Endothelial cell of umbilical vein (primary cell): Measurements from ENCODE around the gene KCNG2. TPM values are rescaled to one million over a fixed set of nuclear protein-coding genes. Genes with fewer than 3 reads are reported as not detected.

Experiments
- BruUV-seq: library from RNA; stranded (reverse); fragments of 400-500 nt; replicated peaks from 2 replicates; lab custom pipeline; 2021; lab: Mats Ljungman, UMichigan
- CTCF ChIA-PET: fragments of 300-600, 350-600 bp; sonication (Branson Sonifier 250); formaldehyde crosslinking; loops from one replicate; lab custom pipeline; 2021; ENCODE audit warnings: antibody characterized with exemption, inconsistent platforms; lab: Charles Lee
- POLR2A ChIA-PET: fragments of 300-600, 350-600 bp; sonication (Branson Sonifier 250); formaldehyde crosslinking; loops from one replicate; lab custom pipeline; 2021; ENCODE audit warnings: antibody characterized with exemption, inconsistent platforms; lab: Charles Lee
- DNase-seq: peaks from one replicate; pipeline ENCODE4 v3.0.0-alpha.2; 2011; ENCODE audit warnings: low read depth, low spot score
- FAIRE-seq: peaks from 2 replicates; lab custom pipeline; 2011; peaks lifted over from hg19 to GRCh38; lab: Jason Lieb, UNC
- H2AFZ ChIP-seq: 2 replicates; pipeline ENCODE4 v1.6.0; 2012; ENCODE audit warnings: low read depth, low read length, control low read depth, inconsistent platforms
- H3K27ac ChIP-seq: 2 replicates; pipeline ENCODE4 v1.5.1; 2011; ENCODE audit warnings: low read depth, mild to moderate bottlenecking, control low read depth, low read length, moderate library complexity; ENCODE audit not compliant: insufficient read depth
- H3K27me3 ChIP-seq, 2 experiments: 2 replicates each; pipeline versions ENCODE4 v1.6.0 to v1.6.1; 2011; ENCODE audit warnings: low read length in 2 of 2, mixed read lengths in 1 of 2; ENCODE audit not compliant: control insufficient read depth in 2 of 2, insufficient read depth in 2 of 2
- H3K36me3 ChIP-seq, 2 experiments: 2 replicates in 1 of 2; 3 replicates in 1 of 2; pipeline ENCODE4 v1.5.1; 2011; ENCODE audit warnings: low read length in 2 of 2, mild to moderate bottlenecking in 1 of 2, moderate library complexity in 1 of 2; ENCODE audit not compliant: control insufficient read depth in 2 of 2, insufficient read depth in 2 of 2; ENCODE audit errors: extremely low read depth in 1 of 2
- H3K4me1 ChIP-seq: 3 replicates; pipeline ENCODE4 v1.5.1; 2011; ENCODE audit warnings: mild to moderate bottlenecking, low read length; ENCODE audit not compliant: control insufficient read depth, insufficient read depth; ENCODE audit errors: extremely low read depth
- H3K4me2 ChIP-seq: 2 replicates; pipeline ENCODE4 v1.6.1; 2011; ENCODE audit warnings: low read length, control low read depth, mixed read lengths; ENCODE audit not compliant: insufficient read depth
- H3K4me3 ChIP-seq, 3 experiments: fragments of 200-600 bp in 1 of 3; sonication (generic), shearing (Covaris generic) in 1 of 3; replicated peaks in 1 of 3; 2 replicates each; pipeline ENCODE4 v1.5.1; 2011 to 2016; ENCODE audit warnings: control low read depth in 3 of 3, low read length in 3 of 3, mild to moderate bottlenecking in 2 of 3, inconsistent platforms in 1 of 3, low read depth in 1 of 3, moderate library complexity in 1 of 3; ENCODE audit not compliant: insufficient read depth in 1 of 3
- H3K79me2 ChIP-seq: 2 replicates; pipeline ENCODE4 v1.6.0; 2012; ENCODE audit warnings: low read length, inconsistent platforms; ENCODE audit not compliant: control insufficient read depth, insufficient read depth
- H3K9ac ChIP-seq: replicated peaks from 2 replicates; pipeline ENCODE3; 2011; ENCODE audit warnings: low read length, control low read depth; ENCODE audit not compliant: insufficient read depth; ENCODE audit errors: extremely low read depth
- H3K9me1 ChIP-seq: replicated peaks from 3 replicates; pipeline ENCODE4 v1.6.0; 2011; ENCODE audit warnings: mild to moderate bottlenecking, low read length; ENCODE audit not compliant: control insufficient read depth, insufficient read depth; ENCODE audit errors: extremely low read depth
- H3K9me3 ChIP-seq: replicated peaks from 2 replicates; pipeline ENCODE4 v1.5.1; 2012; ENCODE audit warnings: low read length, inconsistent platforms; ENCODE audit not compliant: control insufficient read depth, insufficient read depth
- H4K20me1 ChIP-seq: replicated peaks from 2 replicates; pipeline ENCODE3; 2011; ENCODE audit warnings: mild to moderate bottlenecking, low read length; ENCODE audit not compliant: control insufficient read depth, insufficient read depth; ENCODE audit errors: extremely low read depth
- CTCF ChIP-seq, 2 donors: IDR thresholded peaks; 1 replicate in 1 of 2; 2 replicates in 1 of 2; pipeline ENCODE4 v1.5.1; 2011; ENCODE audit warnings: low read length in 2 of 2, mild to moderate bottlenecking in 2 of 2, moderate library complexity in 2 of 2, control low read depth in 1 of 2, inconsistent platforms in 1 of 2, low read depth in 1 of 2; ENCODE audit not compliant: insufficient read depth in 1 of 2; ENCODE audit errors: extremely low read depth in 1 of 2
- FOS ChIP-seq: IDR thresholded peaks from 2 replicates; pipeline ENCODE4 v1.6.1; 2011; ENCODE audit warnings: mild to moderate bottlenecking, low read length, moderate library complexity, borderline replicate concordance; ENCODE audit not compliant: insufficient read depth
- GATA2 ChIP-seq: IDR thresholded peaks from 2 replicates; pipeline ENCODE4 v1.7.0; 2011; ENCODE audit warnings: low read depth, mild to moderate bottlenecking, moderate library complexity, mixed read lengths, low read length; ENCODE audit not compliant: insufficient read length, insufficient read depth
- JUN ChIP-seq: IDR thresholded peaks from 2 replicates; pipeline ENCODE4 v1.6.1; 2011; ENCODE audit warnings: borderline replicate concordance, low read depth; ENCODE audit not compliant: insufficient read length, insufficient read depth
- MAX ChIP-seq: IDR thresholded peaks from 2 replicates; pipeline ENCODE4 v1.6.1; 2011; ENCODE audit not compliant: insufficient read depth, insufficient read length
- MYC ChIP-seq: IDR thresholded peaks from one replicate; pipeline ENCODE4 v1.6.1; 2011; ENCODE audit warnings: mild to moderate bottlenecking, low read depth, low read length
- POLR2A ChIP-seq: IDR thresholded peaks from 2 replicates; pipeline ENCODE4 v1.6.1; 2012; ENCODE audit warnings: low read depth, mild to moderate bottlenecking, control low read depth, low read length
- POLR2AphosphoS5 ChIP-seq: IDR thresholded peaks from 2 replicates; pipeline ENCODE4 v1.6.1; 2012; ENCODE audit warnings: low read depth, mild to moderate bottlenecking, control low read depth, low read length, moderate library complexity; ENCODE audit not compliant: insufficient read depth
- dilution Hi-C: fragments of 300-500 bp; cut with MboI; formaldehyde crosslinking; loops from one replicate; pipeline ENCODE4 v1.15.0; 2019; ENCODE audit warnings: low sequenced_read_pairs; ENCODE audit not compliant: extremely low pct_ligation_motif_present
- intact Hi-C: fragments of 100-400 bp; cut with micrococcal nuclease; formaldehyde crosslinking; loops from one replicate; pipeline ENCODE4 v1.10.0; 2022
- polyA plus RNA-seq, 4 experiments: library from polyadenylated mRNA; depleted of rRNA in 3 of 4; stranded (reverse) in 3 of 4; unstranded in 1 of 4; fragments of >200 nt; gene quantifications; 2 replicates each; pipeline versions ENCODE4 v1.2.1 to v1.2.3, GENCODE V29; 2011 to 2012; ENCODE audit warnings: missing spikeins in 1 of 4
- total RNA-seq: library from RNA; stranded (reverse); gene quantifications from 2 replicates; pipeline ENCODE4 v1.2.3, GENCODE V29; 2021

KCNG2 gene
- total and polyA plus RNA-seq, 2 donors (not counting 3 experiments of a cell fraction or from before 2014, with no cell fraction given): not detected

- intact Hi-C loops: no loop called here
Observed at GRCh38 chr18:79903787-79904356, 106.1 kb downstream of the KCNG2 start.

More at GRCh38 chr18:79903787-79904356, 106.1 kb downstream of the KCNG2 start:
- DNase-seq: no peak
- Histone ChIP-seq H3K27me3 (no peaks in the 10 kb centered on the region), H3K27ac (no peak overlapping the region), H3K4me2 (no peak overlapping the region), H2AFZ (no peak overlapping the region), H3K4me3 (no peak overlapping the region), H3K36me3 (peaks cover 0 to 3% of the 10 kb centered on the region in 2 experiments), H3K79me2 (no peaks in the 10 kb centered on the region), H4K20me1 (no peaks in the 10 kb centered on the region), H3K9me3 (no peaks in the 10 kb centered on the region), H3K9ac (no peak overlapping the region), H3K9me1 (no peaks in the 10 kb centered on the region), H3K4me1 (no peaks in the 10 kb centered on the region)
- no TSS peak for BruUV-seq
- TF ChIP-seq GATA2 (no peak), CTCF (IDR thresholded peaks at IDR 0.05; ENCODE audit: extremely low read depth in 1 of 2, insufficient read depth in 1 of 2, low read depth in 1 of 2, low read length in 2 of 2) (no peak), JUN (no peak), FOS (no peak), POLR2A (no peak), MAX (no peak), MYC (no peak), POLR2AphosphoS5 (no peak)
- ChIA-PET POLR2A (no interaction called here), CTCF (no interaction called here)
- dilution Hi-C loops: no loop called here
- no peak for FAIRE-seq
